Endothelial cell of umbilical vein (primary cell): ENCODE data around the gene SMC6. TPM values are rescaled to one million over a fixed set of nuclear protein-coding genes. Genes with fewer than 3 reads are reported as not detected.

ENCODE experiments used
- BruUV-seq: library from RNA; stranded (reverse); fragments of 400-500 nt; replicated peaks from 2 replicates; lab custom pipeline; 2021; lab: Mats Ljungman, UMichigan
- CTCF ChIA-PET: fragments of 300-600, 350-600 bp; sonication (Branson Sonifier 250); formaldehyde crosslinking; loops from one replicate; lab custom pipeline; 2021; ENCODE audit warnings: antibody characterized with exemption, inconsistent platforms; lab: Charles Lee
- POLR2A ChIA-PET: fragments of 300-600, 350-600 bp; sonication (Branson Sonifier 250); formaldehyde crosslinking; loops from one replicate; lab custom pipeline; 2021; ENCODE audit warnings: antibody characterized with exemption, inconsistent platforms; lab: Charles Lee
- DNase-seq: peaks from one replicate; pipeline ENCODE4 v3.0.0-alpha.2; 2011; ENCODE audit warnings: low read depth, low spot score
- FAIRE-seq: peaks from 2 replicates; lab custom pipeline; 2011; peaks lifted over from hg19 to GRCh38; lab: Jason Lieb, UNC
- H2AFZ ChIP-seq: 2 replicates; pipeline ENCODE4 v1.6.0; 2012; ENCODE audit warnings: low read depth, low read length, control low read depth, inconsistent platforms
- H3K27ac ChIP-seq: 2 replicates; pipeline ENCODE4 v1.5.1; 2011; ENCODE audit warnings: low read depth, mild to moderate bottlenecking, control low read depth, low read length, moderate library complexity; ENCODE audit not compliant: insufficient read depth
- H3K27me3 ChIP-seq, 2 experiments: 2 replicates each; pipeline versions ENCODE4 v1.6.0 to v1.6.1; 2011; ENCODE audit warnings: low read length in 2 of 2, mixed read lengths in 1 of 2; ENCODE audit not compliant: control insufficient read depth in 2 of 2, insufficient read depth in 2 of 2
- H3K36me3 ChIP-seq, 2 experiments: 2 replicates in 1 of 2; 3 replicates in 1 of 2; pipeline ENCODE4 v1.5.1; 2011; ENCODE audit warnings: low read length in 2 of 2, mild to moderate bottlenecking in 1 of 2, moderate library complexity in 1 of 2; ENCODE audit not compliant: control insufficient read depth in 2 of 2, insufficient read depth in 2 of 2; ENCODE audit errors: extremely low read depth in 1 of 2
- H3K4me1 ChIP-seq: 3 replicates; pipeline ENCODE4 v1.5.1; 2011; ENCODE audit warnings: mild to moderate bottlenecking, low read length; ENCODE audit not compliant: control insufficient read depth, insufficient read depth; ENCODE audit errors: extremely low read depth
- H3K4me2 ChIP-seq: 2 replicates; pipeline ENCODE4 v1.6.1; 2011; ENCODE audit warnings: low read length, control low read depth, mixed read lengths; ENCODE audit not compliant: insufficient read depth
- H3K4me3 ChIP-seq, 3 experiments: fragments of 200-600 bp in 1 of 3; sonication (generic), shearing (Covaris generic) in 1 of 3; replicated peaks in 1 of 3; 2 replicates each; pipeline ENCODE4 v1.5.1; 2011 to 2016; ENCODE audit warnings: control low read depth in 3 of 3, low read length in 3 of 3, mild to moderate bottlenecking in 2 of 3, inconsistent platforms in 1 of 3, low read depth in 1 of 3, moderate library complexity in 1 of 3; ENCODE audit not compliant: insufficient read depth in 1 of 3
- H3K79me2 ChIP-seq: 2 replicates; pipeline ENCODE4 v1.6.0; 2012; ENCODE audit warnings: low read length, inconsistent platforms; ENCODE audit not compliant: control insufficient read depth, insufficient read depth
- H3K9ac ChIP-seq: replicated peaks from 2 replicates; pipeline ENCODE3; 2011; ENCODE audit warnings: low read length, control low read depth; ENCODE audit not compliant: insufficient read depth; ENCODE audit errors: extremely low read depth
- H3K9me1 ChIP-seq: replicated peaks from 3 replicates; pipeline ENCODE4 v1.6.0; 2011; ENCODE audit warnings: mild to moderate bottlenecking, low read length; ENCODE audit not compliant: control insufficient read depth, insufficient read depth; ENCODE audit errors: extremely low read depth
- H3K9me3 ChIP-seq: replicated peaks from 2 replicates; pipeline ENCODE4 v1.5.1; 2012; ENCODE audit warnings: low read length, inconsistent platforms; ENCODE audit not compliant: control insufficient read depth, insufficient read depth
- H4K20me1 ChIP-seq: replicated peaks from 2 replicates; pipeline ENCODE3; 2011; ENCODE audit warnings: mild to moderate bottlenecking, low read length; ENCODE audit not compliant: control insufficient read depth, insufficient read depth; ENCODE audit errors: extremely low read depth
- CTCF ChIP-seq, 2 donors: IDR thresholded peaks; 1 replicate in 1 of 2; 2 replicates in 1 of 2; pipeline ENCODE4 v1.5.1; 2011; ENCODE audit warnings: low read length in 2 of 2, mild to moderate bottlenecking in 2 of 2, moderate library complexity in 2 of 2, control low read depth in 1 of 2, inconsistent platforms in 1 of 2, low read depth in 1 of 2; ENCODE audit not compliant: insufficient read depth in 1 of 2; ENCODE audit errors: extremely low read depth in 1 of 2
- EZH2 ChIP-seq: IDR thresholded peaks from 2 replicates; pipeline ENCODE4 v1.6.1; 2012; ENCODE audit warnings: borderline replicate concordance, low read depth, mild to moderate bottlenecking, moderate library complexity, low read length, inconsistent platforms; ENCODE audit not compliant: severe bottlenecking
- FOS ChIP-seq: IDR thresholded peaks from 2 replicates; pipeline ENCODE4 v1.6.1; 2011; ENCODE audit warnings: mild to moderate bottlenecking, low read length, moderate library complexity, borderline replicate concordance; ENCODE audit not compliant: insufficient read depth
- GATA2 ChIP-seq: IDR thresholded peaks from 2 replicates; pipeline ENCODE4 v1.7.0; 2011; ENCODE audit warnings: low read depth, mild to moderate bottlenecking, moderate library complexity, mixed read lengths, low read length; ENCODE audit not compliant: insufficient read length, insufficient read depth
- JUN ChIP-seq: IDR thresholded peaks from 2 replicates; pipeline ENCODE4 v1.6.1; 2011; ENCODE audit warnings: borderline replicate concordance, low read depth; ENCODE audit not compliant: insufficient read length, insufficient read depth
- MAX ChIP-seq: IDR thresholded peaks from 2 replicates; pipeline ENCODE4 v1.6.1; 2011; ENCODE audit not compliant: insufficient read depth, insufficient read length
- MYC ChIP-seq: IDR thresholded peaks from one replicate; pipeline ENCODE4 v1.6.1; 2011; ENCODE audit warnings: mild to moderate bottlenecking, low read depth, low read length
- POLR2A ChIP-seq: IDR thresholded peaks from 2 replicates; pipeline ENCODE4 v1.6.1; 2012; ENCODE audit warnings: low read depth, mild to moderate bottlenecking, control low read depth, low read length
- POLR2AphosphoS5 ChIP-seq: IDR thresholded peaks from 2 replicates; pipeline ENCODE4 v1.6.1; 2012; ENCODE audit warnings: low read depth, mild to moderate bottlenecking, control low read depth, low read length, moderate library complexity; ENCODE audit not compliant: insufficient read depth
- dilution Hi-C: fragments of 300-500 bp; cut with MboI; formaldehyde crosslinking; loops from one replicate; pipeline ENCODE4 v1.15.0; 2019; ENCODE audit warnings: low sequenced_read_pairs; ENCODE audit not compliant: extremely low pct_ligation_motif_present
- intact Hi-C: fragments of 100-400 bp; cut with micrococcal nuclease; formaldehyde crosslinking; loops from one replicate; pipeline ENCODE4 v1.10.0; 2022
- polyA plus RNA-seq, 4 experiments: library from polyadenylated mRNA; depleted of rRNA in 3 of 4; stranded (reverse) in 3 of 4; unstranded in 1 of 4; fragments of >200 nt; gene quantifications; 2 replicates each; pipeline versions ENCODE4 v1.2.1 to v1.2.3, GENCODE V29; 2011 to 2012; ENCODE audit warnings: missing spikeins in 1 of 4
- total RNA-seq: library from RNA; stranded (reverse); gene quantifications from 2 replicates; pipeline ENCODE4 v1.2.3, GENCODE V29; 2021

Gene SMC6
- total and polyA plus RNA-seq, 2 donors (not counting 3 experiments of a cell fraction or from before 2014, with no cell fraction given) = 7.7 to 38.3 TPM

DNA sequence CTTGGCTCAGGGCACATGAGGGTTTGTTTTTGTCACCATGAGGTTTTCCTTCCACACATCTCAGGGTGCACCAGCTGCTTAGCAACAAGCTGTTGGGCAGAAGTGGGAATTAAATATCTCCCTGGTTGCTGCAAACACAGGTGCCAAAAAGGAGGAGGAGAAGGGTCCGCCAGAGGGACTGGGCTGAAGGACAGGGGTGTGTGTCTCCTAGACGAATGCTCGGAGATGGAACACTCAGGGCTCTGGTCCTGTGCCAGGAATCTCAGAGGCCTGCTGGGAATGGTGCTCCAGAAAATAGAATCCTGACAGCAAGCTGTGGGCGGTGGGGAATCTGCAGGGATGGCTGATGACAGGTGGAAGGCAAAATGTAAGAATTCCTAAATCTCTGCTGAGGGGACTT, 118.6 kb downstream of the SMC6 start:
- Histone ChIP-seq H3K4me2 (no peak overlapping the region), H3K27me3 (no peaks in the 10 kb centered on the region), H3K79me2 (no peaks in the 10 kb centered on the region), H3K27ac (no peak overlapping the region), H3K9me3 (no peaks in the 10 kb centered on the region), H3K9ac (no peak overlapping the region), H3K4me3 (no peak overlapping the region), H2AFZ (no peak overlapping the region), H3K36me3 (no peaks in the 10 kb centered on the region), H3K9me1 (no peaks in the 10 kb centered on the region), H4K20me1 (no peaks in the 10 kb centered on the region), H3K4me1 (no peaks in the 10 kb centered on the region)
- TF ChIP-seq EZH2 (no peak), POLR2AphosphoS5 (no peak), FOS (no peak), MYC (no peak), POLR2A (no peak), CTCF (IDR thresholded peaks at IDR 0.05; ENCODE audit: extremely low read depth in 1 of 2, insufficient read depth in 1 of 2, low read depth in 1 of 2, low read length in 2 of 2) (no peak), MAX (no peak), JUN (no peak), GATA2 (no peak)
- no TSS peak for BruUV-seq
- CTCF ChIA-PET = interaction anchor here (1.1 to 3.9 kb wide), 2 partner anchors 11 to 36 kb away, joined by 4 to 34 read pairs; no protein-coding TSS in a partner anchor
- dilution Hi-C loops (no loop called here), intact Hi-C loops (no loop called here)
- DNase-seq (no peak), FAIRE-seq (no peak)
- POLR2A ChIA-PET = no interaction called here
